ENCODE measurements around the gene PLCB4. TPM values are rescaled to one million over a fixed set of nuclear protein-coding genes. Genes with fewer than 3 reads are reported as not detected.
"Not testable (repeated sequence)": the region's sequence is repeated elsewhere in the genome, so short reads cannot be mapped to it uniquely, and the experiment has no call there.

PLCB4 gene
- total RNA-seq, 1 donor from 2014 or later = 1.6 TPM

DNA sequence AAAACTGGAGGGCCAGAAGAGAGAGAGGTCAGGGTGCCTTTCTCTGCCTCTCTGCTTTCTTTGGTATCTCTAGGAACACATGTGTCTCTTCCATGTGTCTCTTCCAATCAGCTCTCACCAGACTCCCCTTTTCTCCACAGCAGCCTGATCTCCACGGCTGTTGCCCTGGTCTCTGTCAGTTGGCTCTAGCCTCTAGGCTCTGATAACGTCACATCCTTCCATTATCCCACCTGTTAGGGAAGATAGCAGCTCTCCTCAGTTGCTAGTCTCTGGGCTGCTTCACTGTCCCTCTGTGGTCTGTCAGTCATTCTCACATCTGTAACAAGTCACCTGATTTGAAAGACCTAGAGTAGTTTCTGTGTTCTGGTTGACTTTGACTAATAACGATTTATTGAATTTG is 80.2 kb downstream of the PLCB4 start:
- H3K36me3 ChIP-seq (ENCODE audit: control insufficient read depth, insufficient read depth, low read length) = no peaks in the 10 kb centered on the region
- DNase-seq (ENCODE audit: low read depth) (no peak), FAIRE-seq (no peak)
- H3K27me3 ChIP-seq (ENCODE audit: control insufficient read depth, insufficient read depth, low read length) = no peaks in the 10 kb centered on the region
- TF ChIP-seq, protein P1, sequence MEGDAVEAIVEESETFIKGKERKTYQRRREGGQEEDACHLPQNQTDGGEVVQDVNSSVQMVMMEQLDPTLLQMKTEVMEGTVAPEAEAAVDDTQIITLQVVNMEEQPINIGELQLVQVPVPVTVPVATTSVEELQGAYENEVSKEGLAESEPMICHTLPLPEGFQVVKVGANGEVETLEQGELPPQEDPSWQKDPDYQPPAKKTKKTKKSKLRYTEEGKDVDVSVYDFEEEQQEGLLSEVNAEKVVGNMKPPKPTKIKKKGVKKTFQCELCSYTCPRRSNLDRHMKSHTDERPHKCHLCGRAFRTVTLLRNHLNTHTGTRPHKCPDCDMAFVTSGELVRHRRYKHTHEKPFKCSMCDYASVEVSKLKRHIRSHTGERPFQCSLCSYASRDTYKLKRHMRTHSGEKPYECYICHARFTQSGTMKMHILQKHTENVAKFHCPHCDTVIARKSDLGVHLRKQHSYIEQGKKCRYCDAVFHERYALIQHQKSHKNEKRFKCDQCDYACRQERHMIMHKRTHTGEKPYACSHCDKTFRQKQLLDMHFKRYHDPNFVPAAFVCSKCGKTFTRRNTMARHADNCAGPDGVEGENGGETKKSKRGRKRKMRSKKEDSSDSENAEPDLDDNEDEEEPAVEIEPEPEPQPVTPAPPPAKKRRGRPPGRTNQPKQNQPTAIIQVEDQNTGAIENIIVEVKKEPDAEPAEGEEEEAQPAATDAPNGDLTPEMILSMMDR (IDR thresholded peaks at IDR 0.05; ENCODE audit: insufficient read depth, low read length, severe bottlenecking) = no peak
- H3K4me3 ChIP-seq (ENCODE audit: low read depth, low read length) = no peak overlapping the region

DNA sequence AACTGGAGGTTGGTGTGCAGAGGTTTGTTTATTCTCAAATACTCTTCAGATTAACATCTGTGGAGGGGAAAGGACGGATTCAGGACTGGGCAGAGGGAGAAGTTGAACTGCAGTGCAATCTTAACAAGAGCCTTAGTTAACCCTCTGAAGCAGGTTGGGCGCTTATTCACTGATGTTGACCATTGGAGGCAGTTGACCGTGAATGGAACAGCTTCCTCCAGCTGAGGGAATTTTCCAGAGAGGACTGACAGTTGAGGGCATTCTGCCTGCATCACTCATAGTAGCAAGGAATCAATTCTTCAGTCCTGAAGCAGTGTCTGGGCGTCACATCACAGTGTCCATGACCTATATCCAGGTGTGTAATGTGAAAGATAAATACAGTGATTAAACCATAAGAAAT is 80.9 kb downstream of the PLCB4 start:
- DNase-seq (ENCODE audit: low read depth) (no peak), FAIRE-seq (no peak)
- TF ChIP-seq, protein P1 (IDR thresholded peaks at IDR 0.05; ENCODE audit: insufficient read depth, low read length, severe bottlenecking) = no peak
- H3K4me3 ChIP-seq (ENCODE audit: low read depth, low read length) = no peak overlapping the region
- H3K27me3 ChIP-seq (ENCODE audit: control insufficient read depth, insufficient read depth, low read length) = no peaks in the 10 kb centered on the region
- H3K36me3 ChIP-seq (ENCODE audit: control insufficient read depth, insufficient read depth, low read length) = no peaks in the 10 kb centered on the region

DNA sequence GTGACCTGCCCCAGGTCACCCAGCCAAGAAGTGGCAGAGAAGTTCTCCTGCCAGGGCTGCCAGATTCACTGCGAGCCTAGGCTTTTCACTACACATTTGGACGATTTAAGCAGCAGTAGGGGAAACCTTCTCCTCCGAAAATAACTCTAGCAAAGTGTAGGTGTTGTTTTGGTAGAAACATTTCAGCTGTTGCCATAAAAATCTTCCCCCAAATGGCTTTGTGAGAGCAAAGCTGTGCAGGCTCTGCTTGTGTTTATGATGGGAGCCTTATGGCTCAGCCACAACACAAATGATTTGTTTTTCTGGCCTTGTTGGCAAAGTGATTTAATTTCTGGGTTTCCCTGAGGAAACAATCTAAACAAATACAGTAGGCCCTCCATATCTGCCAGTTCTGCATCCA is 81.8 kb downstream of the PLCB4 start:
- H3K27me3 ChIP-seq (ENCODE audit: control insufficient read depth, insufficient read depth, low read length) = no peaks in the 10 kb centered on the region
- FAIRE-seq (no peak), DNase-seq (ENCODE audit: low read depth) (no peak)
- H3K4me3 ChIP-seq (ENCODE audit: low read depth, low read length) = no peak overlapping the region
- TF ChIP-seq, protein P1 (IDR thresholded peaks at IDR 0.05; ENCODE audit: insufficient read depth, low read length, severe bottlenecking) = no peak
- H3K36me3 ChIP-seq (ENCODE audit: control insufficient read depth, insufficient read depth, low read length) = no peaks in the 10 kb centered on the region

DNA sequence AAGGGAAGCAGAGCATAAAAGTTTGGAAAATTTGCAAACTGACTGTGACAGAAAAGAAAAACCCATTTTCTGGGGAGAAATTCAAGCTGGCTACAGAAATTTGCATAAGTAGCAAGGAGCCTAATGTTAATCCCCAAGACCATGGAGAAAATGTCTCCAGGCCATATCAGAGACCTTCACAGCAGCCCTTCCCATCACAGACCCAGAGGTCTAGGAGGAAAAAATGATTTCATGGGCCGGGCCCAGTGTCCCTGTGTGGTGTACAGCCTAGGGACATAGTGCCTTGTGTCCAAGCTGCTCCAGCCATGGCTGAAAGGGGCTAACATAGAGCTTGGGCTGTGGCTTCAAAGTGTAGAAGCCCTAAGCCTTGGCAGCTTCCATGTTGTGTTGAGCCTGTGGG is 83.3 kb downstream of the PLCB4 start:
- not testable (repeated sequence) for FAIRE-seq

DNA sequence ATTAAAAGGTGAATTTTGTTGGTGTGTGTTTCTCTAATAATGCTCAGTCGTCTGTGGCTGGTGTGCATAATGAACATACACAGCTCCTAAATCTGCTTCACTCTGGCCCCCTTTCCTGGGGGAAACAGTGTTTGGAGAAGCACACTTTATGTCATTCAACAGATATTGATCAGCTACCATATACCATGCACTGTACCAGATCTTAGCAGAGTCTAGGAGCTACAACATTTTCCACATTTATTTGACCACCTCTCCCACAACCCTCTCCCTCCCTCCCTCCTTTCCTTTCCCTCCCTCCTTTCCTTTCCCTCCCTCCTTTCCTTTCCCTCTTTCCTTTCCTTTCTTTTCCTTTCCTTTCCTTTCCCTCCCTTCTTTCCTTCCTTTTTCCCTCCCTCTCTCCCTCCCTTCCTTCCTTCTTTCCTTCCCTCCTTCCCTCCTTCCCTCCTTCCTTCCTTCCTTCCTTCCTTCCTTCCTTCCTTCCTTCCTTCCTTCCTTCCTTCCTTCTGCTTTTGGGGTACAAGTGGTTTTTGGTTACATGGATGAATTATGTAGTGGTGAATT is 85.7 kb downstream of the PLCB4 start:
- no peak overlapping the region for H3K4me3 ChIP-seq (ENCODE audit: low read depth, low read length)
- no peak for FAIRE-seq
- TF ChIP-seq, protein P1 (IDR thresholded peaks at IDR 0.05; ENCODE audit: insufficient read depth, low read length, severe bottlenecking) = no peak
- DNase-seq (ENCODE audit: low read depth) = no peak
- no peaks in the 10 kb centered on the region for H3K27me3 ChIP-seq (ENCODE audit: control insufficient read depth, insufficient read depth, low read length)
- no peaks in the 10 kb centered on the region for H3K36me3 ChIP-seq (ENCODE audit: control insufficient read depth, insufficient read depth, low read length)

More for the DNA sequence above, 83.3 kb downstream of the PLCB4 start:
- H3K36me3 ChIP-seq (ENCODE audit: control insufficient read depth, insufficient read depth, low read length); H3K4me3 ChIP-seq (ENCODE audit: low read depth, low read length); DNase-seq (ENCODE audit: low read depth); H3K27me3 ChIP-seq (ENCODE audit: control insufficient read depth, insufficient read depth, low read length): not testable (repeated sequence)

DNA sequence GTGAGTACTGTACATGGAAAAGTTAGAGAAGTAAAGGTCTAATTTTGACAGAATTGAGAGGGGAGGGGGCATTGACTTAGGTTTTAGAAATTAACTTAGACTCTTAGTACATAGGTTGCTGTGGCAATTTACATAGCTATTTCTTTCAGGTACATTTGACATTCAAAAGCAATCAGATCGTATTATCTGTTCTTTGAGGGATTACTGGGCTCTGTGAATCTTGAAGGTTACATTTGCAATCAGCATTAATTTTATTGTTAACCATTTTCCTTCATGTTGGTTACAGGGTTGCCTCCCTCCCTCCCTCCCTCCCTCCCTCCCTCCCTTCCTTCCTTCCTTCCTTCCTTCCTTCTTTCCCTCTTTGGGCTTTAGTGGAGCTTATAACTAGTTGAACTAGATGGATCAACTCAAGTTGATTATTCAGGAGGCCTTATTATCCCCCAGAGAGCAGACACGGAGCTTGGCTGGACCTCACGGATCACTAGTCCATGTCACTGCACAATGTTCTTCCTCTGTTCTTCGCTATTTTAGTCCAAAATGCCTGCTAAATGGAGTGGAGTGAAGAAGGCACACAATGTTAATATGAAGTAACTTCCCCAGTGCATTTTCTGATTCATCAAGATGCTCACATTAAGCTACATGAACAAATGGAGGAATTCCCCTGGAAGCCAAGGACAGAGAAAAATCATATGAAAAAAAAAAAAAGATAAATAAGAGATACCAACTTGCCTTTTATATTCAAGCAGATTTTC is 87.8 kb downstream of the PLCB4 start:
- Histone ChIP-seq H3K4me3 (ENCODE audit: low read depth, low read length) (no peak overlapping the region), H3K36me3 (ENCODE audit: control insufficient read depth, insufficient read depth, low read length) (no peaks in the 10 kb centered on the region), H3K27me3 (ENCODE audit: control insufficient read depth, insufficient read depth, low read length) (no peaks in the 10 kb centered on the region)
- DNase-seq (ENCODE audit: low read depth) (no peak), FAIRE-seq (no peak)
- TF ChIP-seq, protein P1 (IDR thresholded peaks at IDR 0.05; ENCODE audit: insufficient read depth, low read length, severe bottlenecking) = no peak
